ENCODE data around the gene NBPF4.
"Not testable (repeated sequence)": the region's sequence is repeated elsewhere in the genome, so short reads cannot be mapped to it uniquely, and the experiment has no call there.

NBPF4 gene

GRCh38 chr1:108243976-108244375, at the start of gene NBPF4:
Gene NBPF4 (minus strand): TSS chr1:108244076. CDS start chr1:108243761, 315 bp downstream.
- not testable (repeated sequence) for DNase-seq

- DNase-seq: not testable (repeated sequence)
Measured at GRCh38 chr1:108282528-108283257, 38.8 kb upstream of the NBPF4 start.

- DNase-seq: not testable (repeated sequence)
Measured at GRCh38 chr1:108272485-108273327, 28.8 kb upstream of the NBPF4 start.

- not testable (repeated sequence) for DNase-seq
Measured at GRCh38 chr1:108267097-108267496, 23.2 kb upstream of the NBPF4 start.

GRCh38 chr1:108261967-108262366, 18.1 kb upstream of the NBPF4 start:
- DNase-seq: not testable (repeated sequence)

GRCh38 chr1:108261519-108261918, 17.6 kb upstream of the NBPF4 start:
- DNase-seq: not testable (repeated sequence)

GRCh38 chr1:108260578-108261259, 16.8 kb upstream of the NBPF4 start:
- not testable (repeated sequence) for DNase-seq

- DNase-seq: not testable (repeated sequence)
Measured at GRCh38 chr1:108255426-108255825, 11.6 kb upstream of the NBPF4 start.

GRCh38 chr1:108239426-108239825, 4.5 kb downstream of the NBPF4 start:
- DNase-seq: not testable (repeated sequence)

GRCh38 chr1:108235308-108235707, 8.6 kb downstream of the NBPF4 start:
- DNase-seq: not testable (repeated sequence)

- DNase-seq: not testable (repeated sequence)
Measured at GRCh38 chr1:108232183-108232582, 11.7 kb downstream of the NBPF4 start.

- not testable (repeated sequence) for DNase-seq
Measured at GRCh38 chr1:108229976-108230375, 13.9 kb downstream of the NBPF4 start.

- not testable (repeated sequence) for DNase-seq
Measured at GRCh38 chr1:108227772-108228171, 16.1 kb downstream of the NBPF4 start.

- DNase-seq: not testable (repeated sequence)
Measured at GRCh38 chr1:108226855-108227254, 17.0 kb downstream of the NBPF4 start.

GRCh38 chr1:108223226-108223625, 20.6 kb downstream of the NBPF4 start:
- DNase-seq: not testable (repeated sequence)

GRCh38 chr1:108217515-108218174, 26.2 kb downstream of the NBPF4 start:
- DNase-seq: not testable (repeated sequence)

- DNase-seq: not testable (repeated sequence)
Measured at GRCh38 chr1:108217007-108217406, 26.9 kb downstream of the NBPF4 start.

GRCh38 chr1:108216028-108216890, 27.6 kb downstream of the NBPF4 start:
- DNase-seq: not testable (repeated sequence)

- not testable (repeated sequence) for DNase-seq
Measured at GRCh38 chr1:108214641-108215465, 29.0 kb downstream of the NBPF4 start.
